Upper lobe of right lung (tissue), 1 donor: ENCODE measurements around the gene AKR7A3. TPM values are rescaled to one million over a fixed set of nuclear protein-coding genes. Genes with fewer than 3 reads are reported as not detected.

Experiments
- ATAC-seq: fragments of 200-7000 bp; cut with Tn5 transposase; one replicate; pipeline ENCODE4 v1.9.1; 2020; ENCODE audit warnings: mild to moderate bottlenecking, moderate library complexity
- DNase-seq: peaks from one replicate; pipeline ENCODE4 v3.0.0-alpha.2; 2020
- H3K27ac ChIP-seq: fragments of 200-600 bp; one replicate; pipeline ENCODE4 v1.8.0; 2022
- H3K27me3 ChIP-seq: fragments of 200-600 bp; one replicate; pipeline ENCODE4 v1.8.0; 2022; ENCODE audit warnings: mild to moderate bottlenecking
- H3K36me3 ChIP-seq: fragments of 200-600 bp; one replicate; pipeline ENCODE4 v1.8.0; 2022
- H3K4me1 ChIP-seq: fragments of 200-600 bp; one replicate; pipeline ENCODE4 v1.8.0; 2022
- H3K4me3 ChIP-seq: fragments of 200-600 bp; one replicate; pipeline ENCODE4 v1.8.0; 2022; ENCODE audit warnings: mild to moderate bottlenecking
- H3K9me3 ChIP-seq: fragments of 200-600 bp; one replicate; pipeline ENCODE4 v1.8.0; 2022
- intact Hi-C: fragments of 100-400 bp; cut with DNase I; formaldehyde crosslinking; loops from one replicate; pipeline ENCODE4 v1.11.0; 2022
- total RNA-seq: library from RNA; stranded (reverse); fragmentation: NEBNext Ultra II Directional; extraction: Animal tissue kit (Norgen Biotek cat#: 25700); gene quantifications from one replicate; pipeline ENCODE4 v1.2.1, GENCODE V29; 2021
- TF ChIP-seq, protein P1 (sequence below): fragments of 200-600 bp; IDR thresholded peaks from one replicate; pipeline ENCODE4 v1.8.0; 2022; ENCODE audit warnings: antibody characterized with exemption
- donor health status: DM: no; HTN: yes; CAD: no; lungs with severe emphysema.

The AKR7A3 gene
- total RNA-seq, 1 donor from 2014 or later = 0.43 TPM

DNA sequence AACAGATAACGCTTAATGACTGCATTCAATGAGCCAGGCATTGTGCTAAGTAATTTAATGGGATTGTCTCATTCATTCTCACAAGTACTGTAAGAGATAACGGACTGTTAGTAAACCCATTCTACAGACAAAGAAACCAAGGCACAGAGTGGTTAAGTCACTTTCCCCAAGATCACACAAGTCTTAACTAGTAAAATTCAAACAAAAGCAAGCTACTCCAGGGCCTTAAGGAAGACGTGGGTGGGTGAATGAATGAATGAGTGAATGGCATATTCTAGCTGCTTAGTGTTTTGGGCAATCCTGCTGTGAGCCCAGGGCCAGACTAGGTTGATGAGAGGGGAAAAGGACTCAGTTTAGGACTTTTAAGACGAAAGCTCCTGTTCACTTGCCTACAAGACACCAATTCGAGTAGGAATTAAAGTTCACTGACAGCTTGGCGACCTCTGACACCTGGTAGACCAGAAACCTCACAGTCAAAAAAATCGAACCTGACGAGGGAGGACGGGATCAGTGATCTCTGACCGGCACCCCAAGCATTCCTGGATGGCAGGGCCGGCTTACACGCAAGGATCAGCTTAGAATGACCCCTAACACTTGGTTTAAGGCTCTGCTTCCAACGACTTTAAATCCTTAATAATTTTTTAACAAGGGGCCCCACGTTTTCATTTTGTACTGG lies 37.8 kb downstream of the AKR7A3 start:
- Histone ChIP-seq H3K4me3 (peak overlapping the region; percentile 98), H3K9me3 (no peaks in the 10 kb centered on the region), H3K4me1 (peaks cover 29% of the 10 kb centered on the region), H3K27me3 (no peaks in the 10 kb centered on the region), H3K27ac (peak overlapping the region; percentile 98), H3K36me3 (peaks cover 12% of the 10 kb centered on the region)
- DNase-seq = no peak
- no peak for ATAC-seq
- TF ChIP-seq, protein P1, sequence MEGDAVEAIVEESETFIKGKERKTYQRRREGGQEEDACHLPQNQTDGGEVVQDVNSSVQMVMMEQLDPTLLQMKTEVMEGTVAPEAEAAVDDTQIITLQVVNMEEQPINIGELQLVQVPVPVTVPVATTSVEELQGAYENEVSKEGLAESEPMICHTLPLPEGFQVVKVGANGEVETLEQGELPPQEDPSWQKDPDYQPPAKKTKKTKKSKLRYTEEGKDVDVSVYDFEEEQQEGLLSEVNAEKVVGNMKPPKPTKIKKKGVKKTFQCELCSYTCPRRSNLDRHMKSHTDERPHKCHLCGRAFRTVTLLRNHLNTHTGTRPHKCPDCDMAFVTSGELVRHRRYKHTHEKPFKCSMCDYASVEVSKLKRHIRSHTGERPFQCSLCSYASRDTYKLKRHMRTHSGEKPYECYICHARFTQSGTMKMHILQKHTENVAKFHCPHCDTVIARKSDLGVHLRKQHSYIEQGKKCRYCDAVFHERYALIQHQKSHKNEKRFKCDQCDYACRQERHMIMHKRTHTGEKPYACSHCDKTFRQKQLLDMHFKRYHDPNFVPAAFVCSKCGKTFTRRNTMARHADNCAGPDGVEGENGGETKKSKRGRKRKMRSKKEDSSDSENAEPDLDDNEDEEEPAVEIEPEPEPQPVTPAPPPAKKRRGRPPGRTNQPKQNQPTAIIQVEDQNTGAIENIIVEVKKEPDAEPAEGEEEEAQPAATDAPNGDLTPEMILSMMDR = no peak
- intact Hi-C loops = no loop called here

GRCh38 chr1:19240673-19241538 lies 47.7 kb downstream of the AKR7A3 start:
- no peaks in the 10 kb centered on the region for H3K4me1 ChIP-seq
- intact Hi-C loops = no loop called here
- DNase-seq = peak; percentile 77
- ATAC-seq = peak; percentile 97
- H3K27ac ChIP-seq = no peak overlapping the region
- H3K36me3 ChIP-seq = peaks cover 90% of the 10 kb centered on the region
- no peaks in the 10 kb centered on the region for H3K9me3 ChIP-seq
- no peak overlapping the region for H3K4me3 ChIP-seq
- H3K27me3 ChIP-seq = no peaks in the 10 kb centered on the region
- TF ChIP-seq, protein P1 = peak; percentile 99

DNA sequence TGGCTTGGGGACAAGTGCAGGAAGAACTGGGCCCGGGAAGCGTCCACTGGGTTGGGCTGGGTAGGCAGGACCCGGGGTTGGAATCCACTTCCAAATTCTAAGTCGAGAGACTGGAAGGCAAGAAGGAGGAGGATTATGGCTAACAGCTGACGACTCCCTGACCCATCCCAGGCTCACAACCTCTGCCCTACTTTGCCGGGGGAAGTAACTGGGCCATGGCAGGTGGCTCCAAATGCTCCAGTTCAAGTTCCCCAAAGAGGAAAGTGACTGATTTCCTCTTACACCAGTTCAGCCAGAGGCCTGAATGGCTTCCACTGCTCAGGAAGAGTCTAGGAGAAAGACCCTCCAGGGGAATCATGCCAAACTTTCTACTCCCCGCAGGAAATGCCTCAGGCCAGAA lies 48.7 kb downstream of the AKR7A3 start:
- peaks cover 97% of the 10 kb centered on the region for H3K36me3 ChIP-seq
- intact Hi-C loops = no loop called here
- no peaks in the 10 kb centered on the region for H3K4me1 ChIP-seq
- ATAC-seq = peak; percentile 59
- no peak overlapping the region for H3K27ac ChIP-seq
- no peaks in the 10 kb centered on the region for H3K27me3 ChIP-seq
- DNase-seq = no peak
- H3K4me3 ChIP-seq = no peak overlapping the region
- TF ChIP-seq, protein P1 = no peak
- no peaks in the 10 kb centered on the region for H3K9me3 ChIP-seq

DNA sequence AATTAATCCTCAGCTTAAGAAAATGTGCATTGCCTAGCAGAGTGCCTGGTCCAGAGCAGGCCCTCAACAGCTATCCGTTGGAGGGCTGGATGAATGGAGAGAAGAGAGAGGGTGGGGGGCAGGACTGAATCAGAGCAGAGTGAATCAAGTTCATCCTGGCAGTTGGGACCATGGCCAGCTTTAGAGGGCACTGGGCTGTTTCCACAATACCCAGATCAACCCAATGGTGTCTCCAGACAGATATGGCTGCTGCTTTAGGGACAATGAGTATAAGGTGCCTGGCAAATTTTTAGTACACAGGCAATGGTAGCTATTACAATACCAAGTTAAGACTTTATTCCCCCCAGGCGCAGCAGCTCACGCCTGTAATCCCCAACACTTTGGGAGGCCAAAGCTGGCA lies 54.3 kb downstream of the AKR7A3 start:
- ATAC-seq (no peak), DNase-seq (no peak)
- peaks cover 12% of the 10 kb centered on the region for H3K4me1 ChIP-seq
- TF ChIP-seq, protein P1 = no peak
- peaks cover 98% of the 10 kb centered on the region for H3K36me3 ChIP-seq
- intact Hi-C loops = no loop called here
- H3K27me3 ChIP-seq = no peaks in the 10 kb centered on the region
- H3K27ac ChIP-seq = no peak overlapping the region
- no peaks in the 10 kb centered on the region for H3K9me3 ChIP-seq
- H3K4me3 ChIP-seq = no peak overlapping the region

Other genes starting within 250 kb of the AKR7A3 start
- gene UBR4, start 78.5 kb downstream of the AKR7A3 start, total RNA-seq = 110 TPM
- 38.7 TPM for gene EMC1, start 37.2 kb downstream of the AKR7A3 start, total RNA-seq
- 27.3 TPM for gene MRTO4, start 37.0 kb downstream of the AKR7A3 start, total RNA-seq
- gene AKR7A2, start 23.4 kb upstream of the AKR7A3 start, total RNA-seq = 39.1 TPM
- 20.9 TPM for gene SLC66A1, start 23.6 kb upstream of the AKR7A3 start, total RNA-seq
- gene CAPZB, start 196.8 kb upstream of the AKR7A3 start, total RNA-seq = 237 TPM